Adrenal gland (tissue), 12 donors: ENCODE data around the gene ADGRA1. TPM values are rescaled to one million over a fixed set of nuclear protein-coding genes. Genes with fewer than 3 reads are reported as not detected.
A peak's percentile ranks its signal among the peaks of the same experiment; 100 is the strongest.
"Not testable (repeated sequence)": the region's sequence is repeated elsewhere in the genome, so short reads cannot be mapped to it uniquely, and the experiment has no call there.

Experiments used
- DNase-seq, 7 donors: peaks; one replicate each; pipeline ENCODE4 v3.0.0-alpha.2; 2019 to 2020
- H3K27ac ChIP-seq, 5 donors: fragments of 200-600 bp; sonication (generic) in 4 of 5; 1 replicate in 3 of 5; 2 replicates in 2 of 5; pipeline versions ENCODE4 v1.5.1 to v1.8.0; 2016 to 2020; ENCODE audit warnings: mild to moderate bottlenecking in 1 of 5
- H3K27me3 ChIP-seq: fragments of 200-600 bp; 2 replicates; pipeline ENCODE4 v1.8.0; 2021
- H3K36me3 ChIP-seq, 2 donors: fragments of 200-600 bp; replicated peaks in 1 of 2; 1 replicate in 1 of 2; 2 replicates in 1 of 2; pipeline versions ENCODE4 v1.5.1 to v1.8.0; 2018 to 2022
- H3K4me1 ChIP-seq, 2 donors: fragments of 200-600 bp; replicated peaks in 1 of 2; 1 replicate in 1 of 2; 2 replicates in 1 of 2; pipeline versions ENCODE4 v1.5.1 to v1.8.0; 2018 to 2021
- H3K4me3 ChIP-seq, 4 donors: fragments of 200-600 bp; sonication (generic) in 3 of 4; one replicate each; pipeline ENCODE4 v1.5.1; 2016 to 2018
- H3K9me3 ChIP-seq, 3 donors: fragments of 200-600 bp; sonication (generic) in 1 of 3; replicated peaks in 1 of 3; 1 replicate in 2 of 3; 2 replicates in 1 of 3; pipeline versions ENCODE4 v1.5.1 to v1.8.0; 2016 to 2021
- POLR2A ChIP-seq, 2 donors: fragments of 450-650 bp; IDR thresholded peaks; one replicate each; pipeline ENCODE4 v1.6.1; 2017; ENCODE audit warnings: antibody characterized with exemption in 2 of 2, mild to moderate bottlenecking in 2 of 2, moderate library complexity in 1 of 2
- WGBS, 4 donors: extraction: QIAGEN DNeasy Blood & Tissue Kit in 2 of 4; methylation state at CpG; one replicate each; pipeline versions ENCODE4 v1.1.5 to v1.1.7; 2013 to 2017; 5-methylcytosine and 5-hydroxymethylcytosine counted together
- intact Hi-C, 2 donors: fragments of 100-400 bp; cut with DNase I; formaldehyde crosslinking; loops; one replicate each; pipeline versions ENCODE4 v1.14.1 to v1.15.0; 2022 to 2023
- polyA plus RNA-seq, 3 donors: library from polyadenylated mRNA; stranded (reverse); fragments of 200-250 nt in 2 of 3; fragments of 350-450 nt in 1 of 3; fragmentation: Illumina TruSeq in 1 of 3; extraction: RNeasy Lipid Tissue Mini Kit (QIAGEN cat#74804) in 1 of 3; gene quantifications; one replicate each; pipeline ENCODE4 v1.2.3, GENCODE V29; 2013 to 2014
- total RNA-seq, 9 donors: library from RNA; depleted of rRNA in 4 of 9; stranded (reverse); fragments of >200 nt in 4 of 9; fragments of 120-200 nt in 1 of 9; fragmentation: NEBNext Ultra II Directional in 1 of 9; extraction: Animal tissue kit (Norgen Biotek cat#: 25700) in 1 of 9; gene quantifications; one replicate each; pipeline versions ENCODE4 v1.1.0 to v1.2.4, GENCODE V29; 2013 to 2023
- TF ChIP-seq, protein P1 (sequence below), 6 experiments: fragments of 450-650 bp in 4 of 6; fragments of 200-600 bp in 2 of 6; sonication (generic) in 1 of 6; IDR thresholded peaks; 1 replicate in 5 of 6; 2 replicates in 1 of 6; pipeline versions ENCODE4 v1.5.1 to v1.8.0; 2016 to 2021; ENCODE audit warnings: antibody characterized with exemption in 6 of 6, mild to moderate bottlenecking in 2 of 6, moderate library complexity in 1 of 6
- donor health status: healthy with polysubstance abuse.
- donor health status: Bipolar disorder and iron deficiency.
- donor health status: DM: yes; HTN: yes; CAD: no.
- donor health status: DM: no; HTN: no; CAD: no.
- donor health status: DM: no; HTN: no; CAD: no.
- donor health status: DM: yes; HTN: yes; CAD: no.

Gene ADGRA1
- total and polyA plus RNA-seq, 12 donors = 0.06 to 8.2 (median 2.7) TPM; not detected in 2

DNA sequence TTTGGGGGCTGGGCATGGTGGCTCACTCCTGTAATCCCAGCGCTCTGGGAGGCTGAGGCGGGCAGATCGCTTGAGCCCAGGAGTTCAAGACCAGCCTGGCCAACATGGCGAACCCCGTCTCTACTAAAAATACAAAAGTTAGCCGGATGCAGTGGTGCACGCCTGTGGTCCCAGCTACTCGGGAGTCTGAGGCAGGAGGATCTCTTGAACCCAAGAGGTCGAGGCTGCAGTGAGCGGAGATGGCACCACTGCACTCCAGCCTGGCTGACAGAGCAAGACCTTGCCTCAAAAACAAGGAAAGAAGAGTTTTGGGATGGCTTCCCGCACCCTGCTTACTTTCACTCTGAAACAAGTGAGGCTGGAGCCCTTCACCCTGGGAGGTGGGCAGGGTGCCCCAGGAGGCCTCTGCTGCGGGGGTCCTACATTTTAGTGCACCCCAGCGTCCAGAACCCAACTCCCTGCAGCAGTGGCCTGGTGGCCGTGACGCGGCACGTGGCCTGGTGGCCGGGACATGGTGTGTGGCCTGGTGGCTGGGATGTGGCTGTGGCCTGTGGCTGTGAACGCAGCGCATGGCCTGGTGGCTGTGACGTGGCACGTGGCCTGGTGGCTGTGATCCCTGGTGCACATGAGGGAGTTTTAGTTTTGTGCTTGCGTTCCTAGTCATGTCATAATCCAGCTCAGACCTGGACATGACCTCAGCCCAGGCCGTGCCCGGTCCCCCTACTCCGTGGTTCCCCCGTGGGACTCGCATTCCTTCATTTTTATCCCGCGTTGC, 81.6 kb downstream of the ADGRA1 start:
- Histone ChIP-seq H3K36me3 (no peaks in the 10 kb centered on the region), H3K4me3 (no peak overlapping the region), H3K27ac (no peak overlapping the region), H3K4me1 (peaks cover 4 to 5% of the 10 kb centered on the region in 2 donors), H3K27me3 (no peaks in the 10 kb centered on the region), H3K9me3 (no peaks in the 10 kb centered on the region)
- 94 to 96% (median 96%) methylated on average over 19 to 30 of the region's 30 CpGs for WGBS, 4 donors
- peak in 1 of 7 donors; percentile 11 for DNase-seq
- TF ChIP-seq, protein P1, sequence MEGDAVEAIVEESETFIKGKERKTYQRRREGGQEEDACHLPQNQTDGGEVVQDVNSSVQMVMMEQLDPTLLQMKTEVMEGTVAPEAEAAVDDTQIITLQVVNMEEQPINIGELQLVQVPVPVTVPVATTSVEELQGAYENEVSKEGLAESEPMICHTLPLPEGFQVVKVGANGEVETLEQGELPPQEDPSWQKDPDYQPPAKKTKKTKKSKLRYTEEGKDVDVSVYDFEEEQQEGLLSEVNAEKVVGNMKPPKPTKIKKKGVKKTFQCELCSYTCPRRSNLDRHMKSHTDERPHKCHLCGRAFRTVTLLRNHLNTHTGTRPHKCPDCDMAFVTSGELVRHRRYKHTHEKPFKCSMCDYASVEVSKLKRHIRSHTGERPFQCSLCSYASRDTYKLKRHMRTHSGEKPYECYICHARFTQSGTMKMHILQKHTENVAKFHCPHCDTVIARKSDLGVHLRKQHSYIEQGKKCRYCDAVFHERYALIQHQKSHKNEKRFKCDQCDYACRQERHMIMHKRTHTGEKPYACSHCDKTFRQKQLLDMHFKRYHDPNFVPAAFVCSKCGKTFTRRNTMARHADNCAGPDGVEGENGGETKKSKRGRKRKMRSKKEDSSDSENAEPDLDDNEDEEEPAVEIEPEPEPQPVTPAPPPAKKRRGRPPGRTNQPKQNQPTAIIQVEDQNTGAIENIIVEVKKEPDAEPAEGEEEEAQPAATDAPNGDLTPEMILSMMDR (IDR thresholded peaks at IDR 0.05) = no peak
- no peak for TF ChIP-seq POLR2A (IDR thresholded peaks at IDR 0.05)
- intact Hi-C loops = no loop called here

DNA sequence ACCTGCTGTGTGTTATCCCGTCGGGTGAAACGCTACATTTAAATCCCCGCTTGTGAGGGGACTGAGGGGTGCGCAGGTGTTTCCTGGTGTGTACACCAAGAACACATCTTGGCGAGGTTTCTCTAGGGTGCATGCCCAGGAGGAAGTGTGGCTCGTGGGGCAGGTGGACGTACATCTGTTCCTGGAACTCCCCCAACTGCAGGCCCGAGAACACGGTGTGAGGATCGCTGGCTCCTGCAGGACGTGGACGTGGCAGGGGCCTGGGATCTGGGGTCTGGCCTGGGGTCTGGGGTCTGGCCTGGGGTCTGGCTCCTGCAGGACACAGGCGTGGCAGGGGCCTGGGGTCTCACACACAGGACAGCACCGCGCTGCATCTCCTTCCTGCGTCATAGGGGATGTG, 82.4 kb downstream of the ADGRA1 start:
- Histone ChIP-seq H3K36me3 (no peaks in the 10 kb centered on the region), H3K4me3 (no peak overlapping the region), H3K27ac (no peak overlapping the region), H3K4me1 (no peaks in the 10 kb centered on the region), H3K9me3 (no peaks in the 10 kb centered on the region), H3K27me3 (no peaks in the 10 kb centered on the region)
- intact Hi-C loops = no loop called here
- no peak for TF ChIP-seq POLR2A (IDR thresholded peaks at IDR 0.05)
- TF ChIP-seq, protein P1 (IDR thresholded peaks at IDR 0.05) = no peak
- peak in 1 of 7 donors; percentile 10 for DNase-seq
- 82 to 92% (median 91%) methylated on average over 12 to 17 of the region's 17 CpGs for WGBS, 4 donors

DNA sequence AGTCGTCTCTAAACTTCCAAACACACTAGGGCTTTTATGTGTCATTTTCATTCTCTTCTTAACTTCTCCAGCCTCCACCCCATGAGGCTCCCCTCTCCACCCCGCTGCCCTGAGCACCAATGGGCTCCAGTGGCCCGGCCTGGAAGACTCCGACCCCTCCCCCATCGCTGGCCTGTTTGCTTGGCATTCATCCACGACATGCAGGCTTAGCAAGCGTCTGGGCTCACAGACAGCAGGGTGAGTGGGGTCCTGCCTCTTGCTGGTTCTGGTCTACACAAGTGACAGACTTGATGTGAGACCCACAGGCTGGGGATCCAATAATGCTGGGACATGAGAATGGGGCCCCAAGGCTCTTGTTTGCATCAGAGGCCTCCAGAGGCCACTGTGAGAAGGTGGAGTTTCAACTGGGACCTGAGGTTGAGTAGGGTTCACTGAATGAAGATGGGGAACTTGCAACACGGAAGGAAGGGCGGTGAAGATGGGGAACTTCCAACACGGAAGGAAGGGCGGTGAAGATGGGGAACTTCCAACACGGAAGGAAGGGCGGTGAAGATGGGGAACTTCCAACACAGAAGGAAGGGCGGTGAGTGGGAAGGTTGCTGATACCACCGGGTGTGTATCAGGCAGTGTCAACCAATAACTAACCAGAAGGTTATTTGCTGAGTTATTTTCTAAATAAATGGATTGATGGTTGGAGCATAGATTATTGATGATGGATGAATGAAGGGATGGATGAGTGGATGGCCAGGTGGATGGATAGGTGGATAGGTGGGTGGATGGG, 86.3 kb downstream of the ADGRA1 start:
- H3K4me3 ChIP-seq = no peak overlapping the region
- H3K9me3 ChIP-seq = no peaks in the 10 kb centered on the region
- H3K27ac ChIP-seq = no peak overlapping the region
- no peaks in the 10 kb centered on the region for H3K27me3 ChIP-seq
- no peaks in the 10 kb centered on the region for H3K36me3 ChIP-seq
- WGBS, 4 donors = 86 to 88% (median 87%) methylated on average over 15 of the region's 15 CpGs
- H3K4me1 ChIP-seq = no peaks in the 10 kb centered on the region
- TF ChIP-seq, protein P1 (IDR thresholded peaks at IDR 0.05) = no peak
- TF ChIP-seq POLR2A (IDR thresholded peaks at IDR 0.05) = no peak
- intact Hi-C loops = no loop called here
- peak in 1 of 7 donors; percentile 11 for DNase-seq

DNA sequence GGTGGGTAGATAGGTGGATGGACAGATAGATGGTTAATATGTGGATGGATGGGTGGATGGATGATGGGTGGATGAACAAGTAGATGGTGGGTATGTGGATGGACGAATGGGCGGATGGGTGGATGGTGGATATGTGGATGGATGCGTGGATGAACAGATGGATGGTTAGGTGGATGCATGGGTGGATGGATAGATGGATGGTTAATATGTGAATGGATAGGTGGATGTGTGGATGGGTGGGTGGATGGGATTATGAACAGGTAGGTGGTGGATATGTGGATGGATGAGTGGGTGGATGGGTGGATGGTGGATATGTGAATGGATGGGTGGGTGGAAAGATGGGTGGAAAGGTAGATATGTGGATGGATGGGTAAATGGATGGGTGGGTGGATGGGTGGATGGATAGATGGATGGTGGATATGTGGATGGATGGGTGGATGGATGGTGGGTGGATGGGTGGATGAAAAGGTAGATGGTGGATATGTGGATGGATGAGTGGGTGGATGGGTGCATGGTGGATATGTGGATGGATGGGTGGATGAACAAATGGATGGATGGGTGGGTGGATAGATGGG, 87.1 kb downstream of the ADGRA1 start:
- WGBS, 4 donors = 60 to 85% (median 81%) methylated on average over 3 of the region's 3 CpGs
- DNase-seq = no peak
- no peak for TF ChIP-seq POLR2A (IDR thresholded peaks at IDR 0.05)
- TF ChIP-seq, protein P1 (IDR thresholded peaks at IDR 0.05) = no peak
- Histone ChIP-seq H3K4me3 (no peak overlapping the region), H3K9me3 (no peaks in the 10 kb centered on the region), H3K27ac (no peak overlapping the region), H3K27me3 (no peaks in the 10 kb centered on the region), H3K4me1 (no peaks in the 10 kb centered on the region), H3K36me3 (no peaks in the 10 kb centered on the region)
- intact Hi-C loops = no loop called here

DNA sequence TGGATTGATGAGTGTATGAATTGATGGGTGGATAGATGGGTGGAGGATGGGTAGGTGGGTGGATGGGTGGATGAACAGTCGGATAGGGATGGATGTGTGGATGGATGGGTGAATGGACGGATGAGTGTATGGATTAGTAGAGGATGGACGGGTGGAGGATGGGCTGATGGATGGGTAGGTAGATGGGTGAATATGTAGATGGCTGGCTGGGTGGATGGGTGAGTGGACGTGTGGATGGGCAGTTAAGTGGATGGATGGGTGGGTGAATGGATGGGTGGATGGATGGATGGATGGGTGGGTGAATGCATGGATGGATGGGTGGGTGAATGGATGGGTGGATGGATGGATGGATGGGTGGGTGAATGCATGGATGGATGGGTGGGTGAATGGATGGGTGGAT, 87.9 kb downstream of the ADGRA1 start:
- WGBS, 4 donors = 82 to 94% (median 91%) methylated on average over 4 of the region's 4 CpGs
- DNase-seq, intact Hi-C loops: not testable (repeated sequence)

More for the DNA sequence above, 87.9 kb downstream of the ADGRA1 start:
- H3K4me3 ChIP-seq, H3K36me3 ChIP-seq, H3K27me3 ChIP-seq, H3K27ac ChIP-seq, H3K4me1 ChIP-seq, H3K9me3 ChIP-seq: not testable (repeated sequence)
